Measurements from ENCODE around the gene RNF112. TPM values are rescaled to one million over a fixed set of nuclear protein-coding genes. Genes with fewer than 3 reads are reported as not detected.
A peak's percentile ranks its signal among the peaks of the same experiment; 100 is the strongest.

The RNF112 gene
- total and polyA plus RNA-seq, 2 of the 8 experiments (the other 6 are each of a cell fraction or from before 2014, with no cell fraction given), result 1.1 to 2.2 TPM

DNA sequence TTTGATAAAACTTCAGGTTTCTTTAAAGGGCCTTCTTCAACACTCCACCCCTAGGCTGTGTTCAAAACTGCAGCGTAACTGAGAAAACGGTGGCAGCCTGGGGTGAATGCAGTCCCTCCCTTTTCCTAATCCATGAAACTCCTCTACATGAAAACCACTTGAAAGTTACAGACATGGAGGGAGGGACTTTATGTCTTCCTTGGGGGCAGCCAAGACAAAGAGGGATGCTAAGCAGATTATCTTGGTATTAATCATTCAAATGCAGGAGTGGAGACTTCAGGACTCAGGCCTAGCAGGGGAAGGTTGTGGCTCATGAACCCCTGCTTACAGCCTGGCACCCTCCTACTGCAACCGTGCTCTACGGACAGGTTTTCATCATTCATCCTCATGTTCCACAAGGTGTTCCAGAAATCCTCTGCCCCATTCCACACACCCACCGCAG lies 46.8 kb downstream of the RNF112 start:
- DNase-seq (ENCODE audit: low read depth in 1 of 2, low spot score in 2 of 2) (peak in 1 of 2 experiments; percentile 49), FAIRE-seq (peak; percentile 93)
- no peak overlapping the region for H3K23ac ChIP-seq (ENCODE audit: insufficient read length)
- H3K23me2 ChIP-seq (ENCODE audit: low read depth, low read length), result no peaks in the 10 kb centered on the region; the same call in 1 of the 2 replicates
- peak overlapping the region; percentile 48 for H3K18ac ChIP-seq (ENCODE audit: extremely low read depth, low read length)
- H4K8ac ChIP-seq (ENCODE audit: extremely low read depth, insufficient read depth, low read length), result no peak overlapping the region
- no peaks in the 10 kb centered on the region for H3K27me3 ChIP-seq (replicated peaks in 1 of 4; ENCODE audit: control insufficient read depth in 3 of 4, extremely low read depth in 1 of 4, insufficient read depth in 3 of 4, low read length in 3 of 4)
- peak overlapping the region in 1 of 4 experiments; percentile 23; a peak in 2 of 8 replicates for H3K4me3 ChIP-seq (ENCODE audit: extremely low read depth in 1 of 4, insufficient read depth in 2 of 4, low read depth in 3 of 4, low read length in 4 of 4)
- no peak overlapping the region for H3K14ac ChIP-seq (ENCODE audit: insufficient read length)
- no peaks in the 10 kb centered on the region for H3K79me2 ChIP-seq (ENCODE audit: control insufficient read depth in 1 of 2, insufficient read depth in 2 of 2, low read length in 2 of 2)
- H2AFZ ChIP-seq (ENCODE audit: low read length), result no peak overlapping the region
- H2BK15ac ChIP-seq (ENCODE audit: low read length), result no peak overlapping the region
- peak overlapping the region; percentile 99 for H2BK12ac ChIP-seq (ENCODE audit: low read depth, low read length)
- peak overlapping the region; percentile 25 for H3K4ac ChIP-seq (replicated peaks; ENCODE audit: insufficient read length, low read depth, low read length)
- H4K20me1 ChIP-seq (replicated peaks in 1 of 2; ENCODE audit: control insufficient read depth in 1 of 2, insufficient read depth in 2 of 2, low read length in 2 of 2), result no peaks in the 10 kb centered on the region
- H3K9me3 ChIP-seq (ENCODE audit: insufficient read depth in 2 of 2, low read depth in 1 of 2, low read length in 1 of 2), result no peaks in the 10 kb centered on the region
- peak overlapping the region; percentile 30 to 55 for H3K4me2 ChIP-seq (ENCODE audit: insufficient read depth in 1 of 2, low read depth in 2 of 2, low read length in 2 of 2)
- H2AK5ac ChIP-seq (ENCODE audit: low read depth, low read length), result peak overlapping the region; percentile 84
- peak overlapping the region; percentile 77 for H4K91ac ChIP-seq (replicated peaks; ENCODE audit: insufficient read length, low read length)
- H3K56ac ChIP-seq (replicated peaks; ENCODE audit: insufficient read length, low read depth, low read length), result peak overlapping the region; percentile 21
- CTCF ChIA-PET (ENCODE audit: partially characterized antibody), result interaction anchor here (1.4 to 4.6 kb wide), 9 partner anchors 10 to 307 kb away, joined by 3 to 35 read pairs (median 7); no protein-coding TSS in a partner anchor
- peak overlapping the region; percentile 30; the same call in 1 of the 2 replicates for H3K27ac ChIP-seq (ENCODE audit: low read depth, low read length)
- peak overlapping the region; percentile 95 for H2BK5ac ChIP-seq (ENCODE audit: low read depth, low read length)
- peak overlapping the region; percentile 77 for H2BK20ac ChIP-seq (ENCODE audit: low read length)
- H4K5ac ChIP-seq (ENCODE audit: insufficient read length, low read depth, low read length), result peak overlapping the region; percentile 7
- H3K4me1 ChIP-seq (replicated peaks in 1 of 4; ENCODE audit: control insufficient read depth in 3 of 4, insufficient read depth in 4 of 4, low read length in 3 of 4), result peaks cover 19 to 43% (median 40%) of the 10 kb centered on the region in 4 experiments
- 15% methylated on average over 5 of the region's 5 CpGs; no CpG with 5 or more reads in 1 of the 2 experiments for WGBS, 2 experiments (ENCODE audit: extremely low coverage in 1 of 2, insufficient coverage in 1 of 2, insufficient read length in 1 of 2, insufficient replicate concordance in 2 of 2, low coverage in 1 of 2, low lambda C conversion rate in 2 of 2, missing lambda C conversion rate in 1 of 2)
- POLR2A ChIA-PET (ENCODE audit: partially characterized antibody), result interaction anchor here (1.0 to 2.4 kb wide), 11 partner anchors 8 to 190 kb away, joined by 3 to 13 read pairs (median 5); partner anchors contain the start of genes ALDH3A2, MAPK7 and MFAP4
- no peaks in the 10 kb centered on the region for H3K79me1 ChIP-seq (ENCODE audit: low read depth, low read length)
- peak overlapping the region; percentile 88 for H2BK120ac ChIP-seq (replicated peaks; ENCODE audit: low read depth, low read length)
- H3K36me3 ChIP-seq (ENCODE audit: control insufficient read depth in 2 of 4, insufficient read depth in 4 of 4, low read length in 3 of 4), result no peaks in the 10 kb centered on the region
- peak overlapping the region in 1 of 4 experiments; percentile 15; a peak in 2 of 7 replicates for H3K9ac ChIP-seq (replicated peaks in 1 of 4; ENCODE audit: extremely low read depth in 1 of 4, low read depth in 3 of 4, low read length in 3 of 4)
- TF ChIP-seq RAD21 (IDR thresholded peaks at IDR 0.05 in 1 of 2, conservative IDR thresholded peaks at IDR 0.05 in 1 of 2; ENCODE audit: low read depth in 2 of 2, low read length in 2 of 2) (0 out of 4 replicates have a peak, but pooled peaks of 1 of the 2 experiments have one; percentile 8), TAF1 (IDR thresholded peaks at IDR 0.05; ENCODE audit: low read depth, low read length) (no peak), GTF2F1 (IDR thresholded peaks at IDR 0.05; ENCODE audit: borderline replicate concordance, low read depth, low read length) (no peak), HDAC2 (IDR thresholded peaks at IDR 0.05; ENCODE audit: borderline replicate concordance in 1 of 2, low read depth in 2 of 2, low read length in 2 of 2) (peak in 1 of 2 experiments; percentile 29; a peak in 1 of 4 replicates), RXRA (IDR thresholded peaks at IDR 0.05; ENCODE audit: insufficient read depth, low read depth, low read length) (no peak), HDAC6 (IDR thresholded peaks at IDR 0.05; ENCODE audit: low read depth, low read length) (no peak), TBP (IDR thresholded peaks at IDR 0.05; ENCODE audit: low read depth, low read length) (peak; percentile 11; the same call in 1 of the 2 replicates), SP4 (IDR thresholded peaks at IDR 0.05; ENCODE audit: low read length) (no peak)
- TF ChIP-seq, protein P1, sequence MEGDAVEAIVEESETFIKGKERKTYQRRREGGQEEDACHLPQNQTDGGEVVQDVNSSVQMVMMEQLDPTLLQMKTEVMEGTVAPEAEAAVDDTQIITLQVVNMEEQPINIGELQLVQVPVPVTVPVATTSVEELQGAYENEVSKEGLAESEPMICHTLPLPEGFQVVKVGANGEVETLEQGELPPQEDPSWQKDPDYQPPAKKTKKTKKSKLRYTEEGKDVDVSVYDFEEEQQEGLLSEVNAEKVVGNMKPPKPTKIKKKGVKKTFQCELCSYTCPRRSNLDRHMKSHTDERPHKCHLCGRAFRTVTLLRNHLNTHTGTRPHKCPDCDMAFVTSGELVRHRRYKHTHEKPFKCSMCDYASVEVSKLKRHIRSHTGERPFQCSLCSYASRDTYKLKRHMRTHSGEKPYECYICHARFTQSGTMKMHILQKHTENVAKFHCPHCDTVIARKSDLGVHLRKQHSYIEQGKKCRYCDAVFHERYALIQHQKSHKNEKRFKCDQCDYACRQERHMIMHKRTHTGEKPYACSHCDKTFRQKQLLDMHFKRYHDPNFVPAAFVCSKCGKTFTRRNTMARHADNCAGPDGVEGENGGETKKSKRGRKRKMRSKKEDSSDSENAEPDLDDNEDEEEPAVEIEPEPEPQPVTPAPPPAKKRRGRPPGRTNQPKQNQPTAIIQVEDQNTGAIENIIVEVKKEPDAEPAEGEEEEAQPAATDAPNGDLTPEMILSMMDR (IDR thresholded peaks at IDR 0.05; ENCODE audit: control extremely low read depth in 1 of 3, insufficient read depth in 1 of 3, low read depth in 1 of 3, low read length in 3 of 3), result peak in 1 of 3 experiments; percentile 2; a peak in 1 of 4 replicates

Measured in H1 (cell line).